IMR-90 (cell line): ENCODE measurements around the gene RCBTB2. TPM values are rescaled to one million over a fixed set of nuclear protein-coding genes. Genes with fewer than 3 reads are reported as not detected.

ENCODE experiments used
- ATAC-seq: fragments of 200-7000 bp; cut with Tn5 transposase; 2 replicates; pipeline ENCODE4 v1.9.1; 2020; ENCODE audit warnings: low read depth, mild to moderate bottlenecking, moderate library complexity
- BruUV-seq: library from RNA; stranded (reverse); fragments of 400-500 nt; replicated peaks from 2 replicates; lab custom pipeline; 2021; lab: Mats Ljungman, UMichigan
- CTCF ChIA-PET: fragments of 300-600 bp; formaldehyde crosslinking; extraction: SDS; loops from one replicate; lab custom pipeline; 2021; ENCODE audit warnings: antibody characterized with exemption; lab: Yijun Ruan, JAX
- POLR2A ChIA-PET: fragments of 300-600 bp; sonication (Branson Sonifier 250); formaldehyde crosslinking; loops from one replicate; lab custom pipeline; 2022; ENCODE audit warnings: antibody characterized with exemption; ENCODE audit not compliant: unreplicated experiment; lab: Charles Lee
- DNase-seq: peaks from one replicate; pipeline ENCODE4 v3.0.0; 2013
- H2AFZ ChIP-seq: replicated peaks from 2 replicates; pipeline ENCODE3; 2013; ENCODE audit warnings: low read length, mild to moderate bottlenecking; ENCODE audit not compliant: poor library complexity
- H2AK5ac ChIP-seq: 2 replicates; pipeline ENCODE4 v1.6.1; 2013; ENCODE audit warnings: low read depth, low read length, inconsistent platforms
- H2AK9ac ChIP-seq: replicated peaks from 2 replicates; pipeline ENCODE3; 2013; ENCODE audit warnings: mild to moderate bottlenecking, low read depth, low read length, moderate library complexity; ENCODE audit not compliant: poor library complexity
- H2BK120ac ChIP-seq: 2 replicates; pipeline ENCODE4 v1.6.1; 2013; ENCODE audit warnings: low read depth, low read length, inconsistent platforms
- H2BK15ac ChIP-seq: 3 replicates; pipeline ENCODE4 v1.6.1; 2013; ENCODE audit warnings: low read depth, low read length, inconsistent platforms
- H2BK20ac ChIP-seq: 2 replicates; pipeline ENCODE4 v1.6.1; 2013; ENCODE audit warnings: low read depth, mild to moderate bottlenecking, inconsistent platforms, low read length, moderate library complexity
- H2BK5ac ChIP-seq: 2 replicates; pipeline ENCODE4 v1.6.1; 2013; ENCODE audit warnings: mild to moderate bottlenecking, low read depth, low read length, inconsistent platforms; ENCODE audit not compliant: poor library complexity, severe bottlenecking
- H3K14ac ChIP-seq: replicated peaks from 2 replicates; pipeline ENCODE4 v1.6.1; 2013; ENCODE audit warnings: low read depth, low read length, inconsistent platforms
- H3K18ac ChIP-seq: 2 replicates; pipeline ENCODE4 v1.6.1; 2013; ENCODE audit warnings: low read depth, low read length, control low read depth
- H3K23ac ChIP-seq: 2 replicates; pipeline ENCODE4 v1.6.1; 2013; ENCODE audit warnings: low read depth, low read length, inconsistent platforms
- H3K27ac ChIP-seq: 2 replicates; pipeline ENCODE4 v1.5.1; 2013; ENCODE audit warnings: mild to moderate bottlenecking, control low read depth, low read length; ENCODE audit not compliant: insufficient read depth
- H3K27me3 ChIP-seq: 2 replicates; pipeline ENCODE4 v1.6.1; 2013; ENCODE audit warnings: low read length; ENCODE audit not compliant: control insufficient read depth, insufficient read depth
- H3K36me3 ChIP-seq: 2 replicates; pipeline ENCODE4 v1.6.1; 2013; ENCODE audit warnings: low read length, mixed read lengths; ENCODE audit not compliant: control insufficient read depth, insufficient read depth
- H3K4ac ChIP-seq: 2 replicates; pipeline ENCODE4 v1.6.1; 2013; ENCODE audit warnings: low read depth, low read length, inconsistent platforms
- H3K4me1 ChIP-seq: 2 replicates; pipeline ENCODE4 v1.6.1; 2013; ENCODE audit warnings: low read length, mixed read lengths; ENCODE audit not compliant: control insufficient read depth, insufficient read depth
- H3K4me2 ChIP-seq: 2 replicates; pipeline ENCODE4 v1.6.1; 2013; ENCODE audit warnings: low read depth, mild to moderate bottlenecking, control low read depth, low read length, moderate library complexity
- H3K4me3 ChIP-seq: 2 replicates; pipeline ENCODE4 v1.5.1; 2013; ENCODE audit warnings: low read depth, mild to moderate bottlenecking, control low read depth, low read length, moderate library complexity; ENCODE audit not compliant: insufficient read depth
- H3K56ac ChIP-seq: 2 replicates; pipeline ENCODE4 v1.6.1; 2013; ENCODE audit warnings: low read length, inconsistent platforms; ENCODE audit not compliant: insufficient read depth; ENCODE audit errors: extremely low read depth
- H3K79me1 ChIP-seq, 2 experiments: 2 replicates each; pipeline ENCODE4 v1.6.1; 2013; ENCODE audit warnings: low read length in 2 of 2, inconsistent platforms in 1 of 2, low read depth in 1 of 2
- H3K9ac ChIP-seq: 2 replicates; pipeline ENCODE4 v1.6.1; 2013; ENCODE audit warnings: low read depth, low read length, control low read depth
- H3K9me1 ChIP-seq: 2 replicates; pipeline ENCODE4 v1.6.1; 2013; ENCODE audit warnings: low read length, inconsistent platforms; ENCODE audit not compliant: insufficient read depth
- H3K9me3 ChIP-seq: 2 replicates; pipeline ENCODE4 v1.6.1; 2013; ENCODE audit warnings: low read length; ENCODE audit not compliant: control insufficient read depth, insufficient read depth
- H4K20me1 ChIP-seq: 2 replicates; pipeline ENCODE4 v1.6.1; 2013; ENCODE audit warnings: low read length, inconsistent platforms; ENCODE audit not compliant: insufficient read depth
- H4K5ac ChIP-seq: 2 replicates; pipeline ENCODE4 v1.6.1; 2013; ENCODE audit warnings: mild to moderate bottlenecking, low read depth, low read length, control low read depth
- H4K8ac ChIP-seq, 2 experiments: 2 replicates each; pipeline ENCODE4 v1.6.1; 2013; ENCODE audit warnings: low read depth in 2 of 2, low read length in 2 of 2, control low read depth in 1 of 2, inconsistent platforms in 1 of 2
- H4K91ac ChIP-seq: 2 replicates; pipeline ENCODE4 v1.6.1; 2013; ENCODE audit warnings: low read depth, low read length, inconsistent platforms; ENCODE audit not compliant: insufficient read depth
- BHLHE40 ChIP-seq: fragments of 150-350 bp; IDR thresholded peaks from 2 replicates; pipeline ENCODE4 v1.6.1; 2016; ENCODE audit warnings: mild to moderate bottlenecking, low read depth, low read length
- CEBPB ChIP-seq: IDR thresholded peaks from 2 replicates; pipeline ENCODE4 v1.6.1; 2012; ENCODE audit warnings: low read depth, low read length, improper control_type of control experiment
- CHD1 ChIP-seq: IDR thresholded peaks from 2 replicates; pipeline ENCODE4 v1.6.1; 2012; ENCODE audit warnings: low read depth, low read length, improper control_type of control experiment
- FOS ChIP-seq: fragments of 150-350 bp; IDR thresholded peaks from 2 replicates; pipeline ENCODE4 v1.6.1; 2016; ENCODE audit warnings: low read depth, low read length
- MAFK ChIP-seq: IDR thresholded peaks from 2 replicates; pipeline ENCODE4 v1.6.1; 2012; ENCODE audit warnings: low read depth, low read length, improper control_type of control experiment
- MAZ ChIP-seq: IDR thresholded peaks from 2 replicates; pipeline ENCODE4 v1.6.1; 2012; ENCODE audit warnings: low read depth, mild to moderate bottlenecking, low read length, improper control_type of control experiment, moderate library complexity, borderline replicate concordance
- MXI1 ChIP-seq: IDR thresholded peaks from 2 replicates; pipeline ENCODE4 v1.6.1; 2012; ENCODE audit warnings: low read depth, mild to moderate bottlenecking, low read length, moderate library complexity, borderline replicate concordance
- NFE2L2 ChIP-seq: fragments of 150-350 bp; IDR thresholded peaks from 2 replicates; pipeline ENCODE4 v1.6.1; 2016; ENCODE audit warnings: low read depth, mild to moderate bottlenecking, low read length
- POLR2A ChIP-seq: IDR thresholded peaks from 2 replicates; pipeline ENCODE4 v1.6.1; 2012; ENCODE audit warnings: mild to moderate bottlenecking, low read depth, low read length
- RAD21 ChIP-seq: IDR thresholded peaks from 2 replicates; pipeline ENCODE4 v1.6.1; 2012; ENCODE audit warnings: low read length, improper control_type of control experiment
- RCOR1 ChIP-seq: IDR thresholded peaks from 2 replicates; pipeline ENCODE4 v1.6.1; 2012; ENCODE audit warnings: mild to moderate bottlenecking, low read length, improper control_type of control experiment; ENCODE audit not compliant: insufficient replicate concordance
- RFX5 ChIP-seq: IDR thresholded peaks from 2 replicates; pipeline ENCODE4 v1.8.0; 2012; ENCODE audit warnings: low read depth, mild to moderate bottlenecking, low read length, moderate library complexity
- SMC3 ChIP-seq: fragments of 150-350 bp; IDR thresholded peaks from 2 replicates; pipeline ENCODE4 v1.6.1; 2016; ENCODE audit warnings: low read depth, mild to moderate bottlenecking, antibody characterized with exemption, low read length, moderate library complexity
- WGBS, 2 experiments: methylation state at CpG; one replicate each; pipeline versions ENCODE4 v1.1.5 to v1.1.7; 2013; ENCODE audit warnings: missing lambda C conversion rate in 2 of 2; ENCODE audit not compliant: insufficient read length in 1 of 2; ENCODE audit errors: extremely low coverage in 2 of 2; 5-methylcytosine and 5-hydroxymethylcytosine counted together
- dilution Hi-C: fragments of 300-500 bp; cut with HindIII; formaldehyde crosslinking; loops from one replicate; pipeline ENCODE4 v1.14.3; 2018; ENCODE audit warnings: low sequenced_read_pairs; ENCODE audit not compliant: unreplicated experiment
- in situ Hi-C: fragments of 300-500 bp; cut with MboI; formaldehyde crosslinking; loops from 3 replicates; pipeline ENCODE4 v1.14.3; 2019; ENCODE audit warnings: low sequenced_read_pairs, inconsistent platforms, mixed read lengths
- intact Hi-C: fragments of 100-400 bp; cut with micrococcal nuclease; formaldehyde crosslinking; loops from 2 replicates; pipeline ENCODE4 v1.10.0; 2022
- polyA plus RNA-seq, 3 experiments: library from polyadenylated mRNA; depleted of rRNA; stranded (reverse); fragments of >200 nt; gene quantifications; 2 replicates each; pipeline ENCODE4 v1.2.3, GENCODE V29; 2012; ENCODE audit warnings: low replicate concordance in 1 of 3
- total RNA-seq: library from RNA; depleted of rRNA; stranded (reverse); fragments of >200 nt; gene quantifications from 2 replicates; pipeline ENCODE4 v1.2.3, GENCODE V29; 2012
- TF ChIP-seq, protein P1 (sequence below): conservative IDR thresholded peaks from 2 replicates; pipeline ENCODE4 v1.5.1; 2012; ENCODE audit warnings: mild to moderate bottlenecking, low read depth, low read length, improper control_type of control experiment
- TF ChIP-seq, protein P2 (sequence below): fragments of 150-350 bp; IDR thresholded peaks from 2 replicates; pipeline ENCODE4 v1.6.1; 2016; ENCODE audit warnings: low read depth, mild to moderate bottlenecking, low read length, moderate library complexity, borderline replicate concordance
- TF ChIP-seq, protein P3 (sequence below): fragments of 150-350 bp; IDR thresholded peaks from 2 replicates; pipeline ENCODE4 v1.6.1; 2017; ENCODE audit warnings: mild to moderate bottlenecking, antibody characterized with exemption, low read length, low read depth

RCBTB2 gene
- total and polyA plus RNA-seq, 2 of the 4 experiments (the other 2 are of a cell fraction): 4.0 to 5.2 TPM

DNA sequence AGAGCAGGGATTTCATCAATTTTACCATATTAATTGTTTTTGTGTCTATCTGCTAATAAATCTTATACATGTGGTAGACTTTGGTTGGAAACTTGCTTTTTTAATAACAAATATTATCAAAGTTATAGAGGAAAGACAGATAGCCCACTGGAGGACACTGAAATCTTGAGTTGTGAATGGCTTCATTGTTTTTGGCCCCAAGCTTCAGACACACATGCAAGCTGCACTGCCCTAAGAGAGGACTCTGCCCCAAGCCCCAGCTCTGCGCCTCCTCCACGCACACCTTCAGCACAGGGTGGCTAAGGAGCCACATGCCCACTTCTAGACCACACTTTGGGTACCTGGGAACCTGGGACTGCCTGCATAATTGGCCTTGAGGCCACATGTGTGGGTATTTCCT is 35.2 kb downstream of the RCBTB2 start:
- DNase-seq: no peak
- ATAC-seq: no peak
- no peak overlapping the region for H3K14ac ChIP-seq
- no peak overlapping the region for H2BK20ac ChIP-seq
- no peak overlapping the region for H3K4me3 ChIP-seq
- intact Hi-C loops (no loop called here), in situ Hi-C loops (no loop called here), dilution Hi-C loops (no loop called here)
- no TSS peak for BruUV-seq
- H3K18ac ChIP-seq: no peak overlapping the region
- H2BK5ac ChIP-seq: no peak overlapping the region
- no peak overlapping the region for H4K91ac ChIP-seq
- H2AK5ac ChIP-seq: no peak overlapping the region
- H4K5ac ChIP-seq: no peak overlapping the region
- no peak overlapping the region for H2BK120ac ChIP-seq
- H3K23ac ChIP-seq: no peak overlapping the region
- 100% methylated on average over 2 of the region's 2 CpGs; no CpG with 5 or more reads in 1 of the 2 experiments for WGBS, 2 experiments
- no peaks in the 10 kb centered on the region for H3K79me1 ChIP-seq
- no peak overlapping the region for H3K4me2 ChIP-seq
- H3K9me3 ChIP-seq: no peaks in the 10 kb centered on the region
- no peaks in the 10 kb centered on the region; the same call in 1 of the 2 replicates for H4K20me1 ChIP-seq
- no peak overlapping the region for H3K9ac ChIP-seq
- POLR2A ChIA-PET: no interaction called here
- peaks cover 12% of the 10 kb centered on the region for H3K4me1 ChIP-seq
- no peaks in the 10 kb centered on the region for H3K36me3 ChIP-seq
- TF ChIP-seq MAZ (no peak), BHLHE40 (no peak), NFE2L2 (no peak), FOS (no peak), RCOR1 (no peak), CHD1 (no peak), CEBPB (no peak), MAFK (no peak), RFX5 (no peak), POLR2A (no peak), SMC3 (no peak), MXI1 (no peak), RAD21 (no peak)
- TF ChIP-seq, protein P1, sequence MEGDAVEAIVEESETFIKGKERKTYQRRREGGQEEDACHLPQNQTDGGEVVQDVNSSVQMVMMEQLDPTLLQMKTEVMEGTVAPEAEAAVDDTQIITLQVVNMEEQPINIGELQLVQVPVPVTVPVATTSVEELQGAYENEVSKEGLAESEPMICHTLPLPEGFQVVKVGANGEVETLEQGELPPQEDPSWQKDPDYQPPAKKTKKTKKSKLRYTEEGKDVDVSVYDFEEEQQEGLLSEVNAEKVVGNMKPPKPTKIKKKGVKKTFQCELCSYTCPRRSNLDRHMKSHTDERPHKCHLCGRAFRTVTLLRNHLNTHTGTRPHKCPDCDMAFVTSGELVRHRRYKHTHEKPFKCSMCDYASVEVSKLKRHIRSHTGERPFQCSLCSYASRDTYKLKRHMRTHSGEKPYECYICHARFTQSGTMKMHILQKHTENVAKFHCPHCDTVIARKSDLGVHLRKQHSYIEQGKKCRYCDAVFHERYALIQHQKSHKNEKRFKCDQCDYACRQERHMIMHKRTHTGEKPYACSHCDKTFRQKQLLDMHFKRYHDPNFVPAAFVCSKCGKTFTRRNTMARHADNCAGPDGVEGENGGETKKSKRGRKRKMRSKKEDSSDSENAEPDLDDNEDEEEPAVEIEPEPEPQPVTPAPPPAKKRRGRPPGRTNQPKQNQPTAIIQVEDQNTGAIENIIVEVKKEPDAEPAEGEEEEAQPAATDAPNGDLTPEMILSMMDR: no peak
- TF ChIP-seq, protein P2, sequence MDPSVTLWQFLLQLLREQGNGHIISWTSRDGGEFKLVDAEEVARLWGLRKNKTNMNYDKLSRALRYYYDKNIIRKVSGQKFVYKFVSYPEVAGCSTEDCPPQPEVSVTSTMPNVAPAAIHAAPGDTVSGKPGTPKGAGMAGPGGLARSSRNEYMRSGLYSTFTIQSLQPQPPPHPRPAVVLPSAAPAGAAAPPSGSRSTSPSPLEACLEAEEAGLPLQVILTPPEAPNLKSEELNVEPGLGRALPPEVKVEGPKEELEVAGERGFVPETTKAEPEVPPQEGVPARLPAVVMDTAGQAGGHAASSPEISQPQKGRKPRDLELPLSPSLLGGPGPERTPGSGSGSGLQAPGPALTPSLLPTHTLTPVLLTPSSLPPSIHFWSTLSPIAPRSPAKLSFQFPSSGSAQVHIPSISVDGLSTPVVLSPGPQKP: no peak
- TF ChIP-seq, protein P3, sequence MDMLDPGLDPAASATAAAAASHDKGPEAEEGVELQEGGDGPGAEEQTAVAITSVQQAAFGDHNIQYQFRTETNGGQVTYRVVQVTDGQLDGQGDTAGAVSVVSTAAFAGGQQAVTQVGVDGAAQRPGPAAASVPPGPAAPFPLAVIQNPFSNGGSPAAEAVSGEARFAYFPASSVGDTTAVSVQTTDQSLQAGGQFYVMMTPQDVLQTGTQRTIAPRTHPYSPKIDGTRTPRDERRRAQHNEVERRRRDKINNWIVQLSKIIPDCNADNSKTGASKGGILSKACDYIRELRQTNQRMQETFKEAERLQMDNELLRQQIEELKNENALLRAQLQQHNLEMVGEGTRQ: no peak
- H2AK9ac ChIP-seq: no peak overlapping the region
- H3K9me1 ChIP-seq: peaks cover 6% of the 10 kb centered on the region
- no peak overlapping the region for H3K27ac ChIP-seq
- no peak overlapping the region for H2BK15ac ChIP-seq
- no peak overlapping the region for H2AFZ ChIP-seq
- no peak overlapping the region for H4K8ac ChIP-seq
- no peak overlapping the region for H3K4ac ChIP-seq
- CTCF ChIA-PET: no interaction called here
- no peaks in the 10 kb centered on the region for H3K27me3 ChIP-seq
- H3K56ac ChIP-seq: no peak overlapping the region
